DOHH2 (cell line): ENCODE measurements around the gene PYDC1.
"Not testable (repeated sequence)": the region's sequence is repeated elsewhere in the genome, so short reads cannot be mapped to it uniquely, and the experiment has no call there.

Experiments
- H3F3A ChIP-seq: fragments of 200-600 bp; sonication (generic), shearing (Covaris generic); 2 replicates; pipeline ENCODE4 v1.6.0; 2016; ENCODE audit warnings: antibody characterized with exemption, mild to moderate bottlenecking; ENCODE audit not compliant: control insufficient read depth, insufficient read depth
- H3K27ac ChIP-seq: fragments of 200-600 bp; sonication (generic); 2 replicates; pipeline ENCODE4 v1.5.1; 2014; ENCODE audit warnings: low read depth, mild to moderate bottlenecking, low read length, moderate library complexity
- H3K27me3 ChIP-seq: fragments of 200-600 bp; sonication (generic); 2 replicates; pipeline ENCODE4 v1.6.1; 2014; ENCODE audit warnings: mild to moderate bottlenecking, low read length, mixed read lengths; ENCODE audit not compliant: control insufficient read depth
- H3K36me3 ChIP-seq: fragments of 200-600 bp; sonication (generic); 2 replicates; pipeline ENCODE4 v1.6.1; 2014; ENCODE audit warnings: mild to moderate bottlenecking, low read length, moderate library complexity, mixed read lengths; ENCODE audit not compliant: control insufficient read depth
- H3K4me1 ChIP-seq: fragments of 200-600 bp; sonication (generic); 2 replicates; pipeline ENCODE4 v1.6.1; 2014; ENCODE audit warnings: mild to moderate bottlenecking, low read length, mixed read lengths; ENCODE audit not compliant: control insufficient read depth
- H3K4me2 ChIP-seq: fragments of 200-600 bp; sonication (generic); 2 replicates; pipeline ENCODE4 v1.6.0; 2014; ENCODE audit warnings: mild to moderate bottlenecking, low read length, moderate library complexity
- H3K4me3 ChIP-seq: fragments of 200-600 bp; sonication (generic); 2 replicates; pipeline ENCODE4 v1.5.1; 2014; ENCODE audit warnings: mild to moderate bottlenecking, low read length, mixed read lengths
- H3K79me2 ChIP-seq: fragments of 200-600 bp; sonication (generic); 2 replicates; pipeline ENCODE4 v1.6.1; 2014; ENCODE audit warnings: mild to moderate bottlenecking, low read length, mixed read lengths; ENCODE audit not compliant: control insufficient read depth
- H3K9me2 ChIP-seq: fragments of 200-600 bp; sonication (generic); replicated peaks from 2 replicates; pipeline ENCODE4 v1.6.1; 2014; ENCODE audit warnings: mild to moderate bottlenecking, low read length, mixed read lengths; ENCODE audit not compliant: control insufficient read depth
- H3K9me3 ChIP-seq: fragments of 200-600 bp; sonication (generic); 2 replicates; pipeline ENCODE4 v1.6.1; 2014; ENCODE audit warnings: antibody characterized with exemption, low read length, mixed read lengths; ENCODE audit not compliant: control insufficient read depth, insufficient read depth
- H4K20me1 ChIP-seq: fragments of 200-600 bp; sonication (generic); 2 replicates; pipeline ENCODE4 v1.6.0; 2014; ENCODE audit warnings: low read depth, mild to moderate bottlenecking, antibody characterized with exemption, low read length, moderate library complexity; ENCODE audit not compliant: control insufficient read depth, insufficient read depth
- CTCF ChIP-seq: fragments of 200-600 bp; sonication (generic); IDR thresholded peaks from one replicate; pipeline ENCODE4 v1.5.1; 2014; ENCODE audit warnings: antibody characterized with exemption, mild to moderate bottlenecking, low read depth, low read length; ENCODE audit not compliant: poor library complexity, severe bottlenecking
- EZH2phosphoT487 ChIP-seq: fragments of 200-600 bp; sonication (generic); IDR thresholded peaks from 2 replicates; pipeline ENCODE4 v1.6.1; 2017; ENCODE audit warnings: borderline replicate concordance, mild to moderate bottlenecking, antibody characterized with exemption, low read length, moderate library complexity, mixed read lengths

The PYDC1 gene

DNA sequence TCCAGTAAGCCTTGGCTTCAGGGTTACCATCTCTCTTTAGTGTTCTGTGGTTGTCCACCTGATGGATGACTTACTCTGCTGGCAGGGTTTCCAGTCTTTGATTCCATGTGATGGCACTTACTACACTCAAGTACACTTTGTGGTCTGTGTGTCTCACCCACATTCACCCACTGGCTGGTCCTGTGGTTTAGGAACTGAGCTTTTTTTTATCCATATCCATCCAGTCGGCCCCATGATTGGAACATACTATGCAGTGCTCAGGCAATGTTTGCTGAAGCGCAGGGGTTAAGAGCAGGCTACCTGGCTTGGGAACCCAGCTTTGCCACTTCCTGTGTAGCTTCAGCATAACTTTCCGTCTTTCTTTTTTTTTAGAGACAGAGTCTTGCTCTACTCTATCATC, 39.8 kb downstream of the PYDC1 start:
- no peak overlapping the region for H3K27ac ChIP-seq
- peaks cover 35% of the 10 kb centered on the region for H3K79me2 ChIP-seq
- H3K4me2 ChIP-seq: peak overlapping the region; percentile 33
- peaks cover 20% of the 10 kb centered on the region for H3F3A ChIP-seq
- no peaks in the 10 kb centered on the region for H3K27me3 ChIP-seq
- no peak overlapping the region for H3K4me3 ChIP-seq
- H3K9me2 ChIP-seq: no peaks in the 10 kb centered on the region
- H3K4me1 ChIP-seq: peaks cover 35% of the 10 kb centered on the region
- no peaks in the 10 kb centered on the region for H3K9me3 ChIP-seq
- H4K20me1 ChIP-seq: peaks cover 15% of the 10 kb centered on the region
- TF ChIP-seq CTCF: no peak
- TF ChIP-seq EZH2phosphoT487: no peak
- H3K36me3 ChIP-seq: peaks cover 25% of the 10 kb centered on the region

GRCh38 chr16:31170048-31170447, 46.9 kb downstream of the PYDC1 start:
- H3K4me1 ChIP-seq, H3K79me2 ChIP-seq, H3K4me2 ChIP-seq, H3K27ac ChIP-seq, H3F3A ChIP-seq, H4K20me1 ChIP-seq, H3K4me3 ChIP-seq, H3K36me3 ChIP-seq, H3K27me3 ChIP-seq, H3K9me2 ChIP-seq, H3K9me3 ChIP-seq: not testable (repeated sequence)

- TF ChIP-seq CTCF (no peak), EZH2phosphoT487 (no peak)
- no peaks in the 10 kb centered on the region for H3F3A ChIP-seq
- no peaks in the 10 kb centered on the region for H3K4me1 ChIP-seq
- no peaks in the 10 kb centered on the region for H4K20me1 ChIP-seq
- no peaks in the 10 kb centered on the region for H3K9me2 ChIP-seq
- no peak overlapping the region for H3K27ac ChIP-seq
- H3K9me3 ChIP-seq: no peaks in the 10 kb centered on the region
- no peak overlapping the region for H3K4me2 ChIP-seq
- H3K4me3 ChIP-seq: no peak overlapping the region
- no peaks in the 10 kb centered on the region for H3K27me3 ChIP-seq
- no peaks in the 10 kb centered on the region for H3K36me3 ChIP-seq
- no peaks in the 10 kb centered on the region for H3K79me2 ChIP-seq
Observed at GRCh38 chr16:31168848-31169247, 48.1 kb downstream of the PYDC1 start.

GRCh38 chr16:31167315-31167714, 49.6 kb downstream of the PYDC1 start:
- Histone ChIP-seq H3K36me3 (no peaks in the 10 kb centered on the region), H3K9me3 (no peaks in the 10 kb centered on the region), H3K4me3 (no peak overlapping the region), H3K27me3 (no peaks in the 10 kb centered on the region), H3K27ac (no peak overlapping the region), H3K4me1 (no peaks in the 10 kb centered on the region), H3K4me2 (no peak overlapping the region), H3K9me2 (no peaks in the 10 kb centered on the region), H4K20me1 (no peaks in the 10 kb centered on the region), H3K79me2 (no peaks in the 10 kb centered on the region), H3F3A (no peaks in the 10 kb centered on the region)
- no peak for TF ChIP-seq CTCF
- TF ChIP-seq EZH2phosphoT487: no peak
